Measurements from ENCODE around the gene PPFIA4.

The PPFIA4 gene

DNA sequence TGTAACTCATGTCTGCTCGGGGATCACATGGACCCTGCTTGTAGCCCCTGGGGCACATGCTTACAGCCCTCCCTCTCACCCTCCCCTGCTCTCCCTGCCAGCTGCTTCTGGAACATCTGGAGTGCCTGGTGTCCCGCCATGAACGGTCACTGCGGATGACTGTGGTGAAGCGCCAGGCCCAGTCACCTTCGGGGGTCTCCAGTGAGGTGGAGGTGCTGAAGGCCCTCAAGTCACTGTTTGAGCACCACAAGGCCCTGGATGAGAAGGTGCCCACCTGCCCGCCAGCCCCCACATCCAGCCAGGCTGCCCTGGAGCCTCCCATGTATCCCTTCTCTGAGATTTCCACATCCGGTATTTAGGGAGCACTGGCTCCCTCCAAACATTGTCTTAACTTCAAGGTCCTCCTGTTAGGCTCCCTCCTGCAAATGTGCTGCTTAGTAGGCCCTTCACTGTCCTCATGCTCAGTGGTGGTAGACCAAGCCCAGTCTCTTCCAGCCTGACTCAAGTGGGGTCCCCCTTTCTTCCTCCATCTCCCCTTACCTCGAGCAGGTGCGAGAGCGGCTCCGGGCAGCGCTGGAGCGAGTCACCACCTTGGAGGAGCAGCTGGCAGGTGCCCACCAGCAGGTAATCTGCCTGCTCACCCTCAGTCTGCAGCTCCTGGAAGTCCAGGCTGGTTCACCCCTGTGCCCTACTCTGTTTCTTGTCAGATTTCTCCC is 17.7 kb downstream of the PPFIA4 start:
- TF ChIP-seq CTCF (conservative IDR thresholded peaks at IDR 0.05) (no peak), ZFX (IDR thresholded peaks at IDR 0.05) (no peak)
- no peak overlapping the region for H3K27ac ChIP-seq

DNA sequence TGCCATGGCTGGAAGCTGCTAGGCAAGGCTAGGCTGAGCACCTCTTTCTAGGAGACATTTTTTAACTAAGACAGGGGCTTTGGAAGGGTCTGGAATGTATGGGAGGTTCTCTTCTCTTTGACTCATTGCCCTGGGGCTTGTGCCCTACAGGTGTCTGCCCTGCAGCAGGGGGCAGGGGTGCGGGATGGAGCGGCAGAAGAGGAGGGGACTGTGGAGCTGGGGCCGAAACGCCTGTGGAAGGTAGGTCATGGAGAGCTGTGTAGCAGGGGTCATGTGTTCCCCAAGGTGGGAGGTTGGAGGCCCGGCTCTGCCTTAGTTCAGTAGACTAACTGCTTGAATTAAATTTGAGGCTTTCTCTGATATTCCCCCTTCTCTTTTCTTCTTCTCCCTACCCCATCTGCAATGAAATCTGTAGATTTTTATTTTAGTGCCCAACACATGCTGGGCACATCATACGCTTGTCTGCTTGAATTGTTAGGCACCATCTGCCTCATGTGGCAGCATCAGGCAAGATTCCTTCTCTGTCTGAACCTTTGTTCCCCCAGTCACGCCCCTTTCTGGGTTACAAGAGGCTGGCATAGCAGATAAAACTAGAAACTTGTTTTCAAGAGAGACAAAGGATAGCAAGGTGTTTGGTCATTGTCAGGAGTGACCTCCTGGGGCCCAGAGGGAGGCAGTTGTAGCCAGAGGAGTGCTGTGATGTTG is 18.4 kb downstream of the PPFIA4 start:
- TF ChIP-seq CTCF (conservative IDR thresholded peaks at IDR 0.05): no peak
- TF ChIP-seq ZFX (IDR thresholded peaks at IDR 0.05): no peak
- H3K27ac ChIP-seq: no peak overlapping the region

GRCh38 chr1:203045336-203045735 is 19.0 kb downstream of the PPFIA4 start:
- TF ChIP-seq ZFX (IDR thresholded peaks at IDR 0.05) (no peak), CTCF (conservative IDR thresholded peaks at IDR 0.05) (no peak)
- H3K27ac ChIP-seq: no peak overlapping the region

GRCh38 chr1:203045821-203046594 is 19.7 kb downstream of the PPFIA4 start:
- TF ChIP-seq ZFX (IDR thresholded peaks at IDR 0.05) (no peak), CTCF (conservative IDR thresholded peaks at IDR 0.05) (no peak)
- no peak overlapping the region for H3K27ac ChIP-seq

GRCh38 chr1:203046984-203047630 is 20.8 kb downstream of the PPFIA4 start:
- H3K27ac ChIP-seq: no peak overlapping the region
- TF ChIP-seq ZFX (IDR thresholded peaks at IDR 0.05) (no peak), CTCF (conservative IDR thresholded peaks at IDR 0.05) (no peak)

DNA sequence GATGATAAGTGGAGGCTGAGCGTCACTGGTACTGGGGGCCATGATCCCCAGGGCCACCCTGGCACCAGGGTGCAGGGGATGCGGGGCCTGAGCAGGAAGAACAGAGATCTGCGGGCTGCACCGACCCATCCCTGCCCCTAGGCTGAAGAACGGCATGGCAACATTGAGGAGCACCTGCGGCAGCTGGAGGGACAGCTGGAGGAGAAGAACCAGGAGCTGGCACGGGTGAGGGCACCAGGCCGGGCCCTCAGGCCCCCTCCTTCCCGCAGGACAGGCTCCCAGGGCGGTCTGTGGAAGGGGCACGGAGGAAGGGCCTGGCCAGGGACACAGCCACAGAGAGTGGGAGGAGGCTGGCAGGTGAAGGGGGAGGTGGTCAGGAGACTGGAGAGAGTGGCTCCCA is 21.8 kb downstream of the PPFIA4 start:
- H3K27ac ChIP-seq: no peak overlapping the region
- TF ChIP-seq ZFX (IDR thresholded peaks at IDR 0.05) (no peak), CTCF (conservative IDR thresholded peaks at IDR 0.05) (no peak)

Measured in C4-2B (cell line).